Measurements from ENCODE around the gene AFAP1L2. TPM values are rescaled to one million over a fixed set of nuclear protein-coding genes. Genes with fewer than 3 reads are reported as not detected.

AFAP1L2 gene
- total and polyA plus RNA-seq, 2 experiments from 2014 or later, result 0.75 to 3.8 TPM

- H3K4me1 ChIP-seq (ENCODE audit: low read depth), result peaks cover 13% of the 10 kb centered on the region
- no peak for TF ChIP-seq CTCF (IDR thresholded peaks at IDR 0.05; ENCODE audit: low read depth, low read length)
- H3K9me3 ChIP-seq (ENCODE audit: low read depth), result no peaks in the 10 kb centered on the region
- H3K36me3 ChIP-seq, result no peaks in the 10 kb centered on the region
- no peak for DNase-seq (ENCODE audit: low read depth in 1 of 2, low spot score in 1 of 2)
- H3K27ac ChIP-seq, result no peak overlapping the region
- no peak overlapping the region for H3K4me3 ChIP-seq
- no peaks in the 10 kb centered on the region for H3K27me3 ChIP-seq
Measured at GRCh38 chr10:114372995-114373394, 31.3 kb downstream of the AFAP1L2 start.

GRCh38 chr10:114372179-114372578 is 32.1 kb downstream of the AFAP1L2 start:
- Histone ChIP-seq H3K27ac (no peak overlapping the region), H3K9me3 (ENCODE audit: low read depth) (no peaks in the 10 kb centered on the region), H3K36me3 (no peaks in the 10 kb centered on the region), H3K4me1 (ENCODE audit: low read depth) (peaks cover 19% of the 10 kb centered on the region), H3K4me3 (no peak overlapping the region), H3K27me3 (no peaks in the 10 kb centered on the region)
- TF ChIP-seq CTCF (IDR thresholded peaks at IDR 0.05; ENCODE audit: low read depth, low read length), result no peak
- no peak for DNase-seq (ENCODE audit: low read depth in 1 of 2, low spot score in 1 of 2)

- DNase-seq (ENCODE audit: low read depth in 1 of 2, low spot score in 1 of 2), result no peak
- H3K4me3 ChIP-seq, result no peak overlapping the region
- no peaks in the 10 kb centered on the region for H3K9me3 ChIP-seq (ENCODE audit: low read depth)
- H3K27me3 ChIP-seq, result no peaks in the 10 kb centered on the region
- no peak for TF ChIP-seq CTCF (IDR thresholded peaks at IDR 0.05; ENCODE audit: low read depth, low read length)
- peaks cover 19% of the 10 kb centered on the region for H3K4me1 ChIP-seq (ENCODE audit: low read depth)
- no peak overlapping the region for H3K27ac ChIP-seq
- no peaks in the 10 kb centered on the region for H3K36me3 ChIP-seq
Measured at GRCh38 chr10:114370966-114371365, 33.3 kb downstream of the AFAP1L2 start.

GRCh38 chr10:114370199-114370598 is 34.1 kb downstream of the AFAP1L2 start:
- TF ChIP-seq CTCF (IDR thresholded peaks at IDR 0.05; ENCODE audit: low read depth, low read length), result no peak
- Histone ChIP-seq H3K4me1 (ENCODE audit: low read depth) (peaks cover 19% of the 10 kb centered on the region), H3K36me3 (no peaks in the 10 kb centered on the region), H3K27me3 (no peaks in the 10 kb centered on the region), H3K9me3 (ENCODE audit: low read depth) (no peaks in the 10 kb centered on the region), H3K27ac (peak overlapping the region; percentile 60), H3K4me3 (no peak overlapping the region)
- DNase-seq (ENCODE audit: low read depth in 1 of 2, low spot score in 1 of 2), result peak in 1 of 2 donors; percentile 24

- no peak overlapping the region for H3K4me3 ChIP-seq
- no peaks in the 10 kb centered on the region for H3K36me3 ChIP-seq
- peaks cover 19% of the 10 kb centered on the region for H3K4me1 ChIP-seq (ENCODE audit: low read depth)
- no peak for TF ChIP-seq CTCF (IDR thresholded peaks at IDR 0.05; ENCODE audit: low read depth, low read length)
- H3K9me3 ChIP-seq (ENCODE audit: low read depth), result no peaks in the 10 kb centered on the region
- no peak for DNase-seq (ENCODE audit: low read depth in 1 of 2, low spot score in 1 of 2)
- H3K27ac ChIP-seq, result no peak overlapping the region
- no peaks in the 10 kb centered on the region for H3K27me3 ChIP-seq
Measured at GRCh38 chr10:114368057-114368391, 36.3 kb downstream of the AFAP1L2 start.

Data from cardiac muscle cell (in vitro differentiated cells and primary cell).